Endothelial cell of umbilical vein (primary cell): ENCODE results near the gene STK24. TPM values are rescaled to one million over a fixed set of nuclear protein-coding genes. Genes with fewer than 3 reads are reported as not detected.

Experiments
- BruUV-seq: library from RNA; stranded (reverse); fragments of 400-500 nt; replicated peaks from 2 replicates; lab custom pipeline; 2021; lab: Mats Ljungman, UMichigan
- CTCF ChIA-PET: fragments of 300-600, 350-600 bp; sonication (Branson Sonifier 250); formaldehyde crosslinking; loops from one replicate; lab custom pipeline; 2021; ENCODE audit warnings: antibody characterized with exemption, inconsistent platforms; lab: Charles Lee
- POLR2A ChIA-PET: fragments of 300-600, 350-600 bp; sonication (Branson Sonifier 250); formaldehyde crosslinking; loops from one replicate; lab custom pipeline; 2021; ENCODE audit warnings: antibody characterized with exemption, inconsistent platforms; lab: Charles Lee
- DNase-seq: peaks from one replicate; pipeline ENCODE4 v3.0.0-alpha.2; 2011; ENCODE audit warnings: low read depth, low spot score
- FAIRE-seq: peaks from 2 replicates; lab custom pipeline; 2011; peaks lifted over from hg19 to GRCh38; lab: Jason Lieb, UNC
- H2AFZ ChIP-seq: 2 replicates; pipeline ENCODE4 v1.6.0; 2012; ENCODE audit warnings: low read depth, low read length, control low read depth, inconsistent platforms
- H3K27ac ChIP-seq: 2 replicates; pipeline ENCODE4 v1.5.1; 2011; ENCODE audit warnings: low read depth, mild to moderate bottlenecking, control low read depth, low read length, moderate library complexity; ENCODE audit not compliant: insufficient read depth
- H3K27me3 ChIP-seq, 2 experiments: 2 replicates each; pipeline versions ENCODE4 v1.6.0 to v1.6.1; 2011; ENCODE audit warnings: low read length in 2 of 2, mixed read lengths in 1 of 2; ENCODE audit not compliant: control insufficient read depth in 2 of 2, insufficient read depth in 2 of 2
- H3K36me3 ChIP-seq, 2 experiments: 2 replicates in 1 of 2; 3 replicates in 1 of 2; pipeline ENCODE4 v1.5.1; 2011; ENCODE audit warnings: low read length in 2 of 2, mild to moderate bottlenecking in 1 of 2, moderate library complexity in 1 of 2; ENCODE audit not compliant: control insufficient read depth in 2 of 2, insufficient read depth in 2 of 2; ENCODE audit errors: extremely low read depth in 1 of 2
- H3K4me1 ChIP-seq: 3 replicates; pipeline ENCODE4 v1.5.1; 2011; ENCODE audit warnings: mild to moderate bottlenecking, low read length; ENCODE audit not compliant: control insufficient read depth, insufficient read depth; ENCODE audit errors: extremely low read depth
- H3K4me2 ChIP-seq: 2 replicates; pipeline ENCODE4 v1.6.1; 2011; ENCODE audit warnings: low read length, control low read depth, mixed read lengths; ENCODE audit not compliant: insufficient read depth
- H3K4me3 ChIP-seq, 3 experiments: fragments of 200-600 bp in 1 of 3; sonication (generic), shearing (Covaris generic) in 1 of 3; replicated peaks in 1 of 3; 2 replicates each; pipeline ENCODE4 v1.5.1; 2011 to 2016; ENCODE audit warnings: control low read depth in 3 of 3, low read length in 3 of 3, mild to moderate bottlenecking in 2 of 3, inconsistent platforms in 1 of 3, low read depth in 1 of 3, moderate library complexity in 1 of 3; ENCODE audit not compliant: insufficient read depth in 1 of 3
- H3K79me2 ChIP-seq: 2 replicates; pipeline ENCODE4 v1.6.0; 2012; ENCODE audit warnings: low read length, inconsistent platforms; ENCODE audit not compliant: control insufficient read depth, insufficient read depth
- H3K9ac ChIP-seq: replicated peaks from 2 replicates; pipeline ENCODE3; 2011; ENCODE audit warnings: low read length, control low read depth; ENCODE audit not compliant: insufficient read depth; ENCODE audit errors: extremely low read depth
- H3K9me1 ChIP-seq: replicated peaks from 3 replicates; pipeline ENCODE4 v1.6.0; 2011; ENCODE audit warnings: mild to moderate bottlenecking, low read length; ENCODE audit not compliant: control insufficient read depth, insufficient read depth; ENCODE audit errors: extremely low read depth
- H3K9me3 ChIP-seq: replicated peaks from 2 replicates; pipeline ENCODE4 v1.5.1; 2012; ENCODE audit warnings: low read length, inconsistent platforms; ENCODE audit not compliant: control insufficient read depth, insufficient read depth
- H4K20me1 ChIP-seq: replicated peaks from 2 replicates; pipeline ENCODE3; 2011; ENCODE audit warnings: mild to moderate bottlenecking, low read length; ENCODE audit not compliant: control insufficient read depth, insufficient read depth; ENCODE audit errors: extremely low read depth
- CTCF ChIP-seq, 2 donors: IDR thresholded peaks; 1 replicate in 1 of 2; 2 replicates in 1 of 2; pipeline ENCODE4 v1.5.1; 2011; ENCODE audit warnings: low read length in 2 of 2, mild to moderate bottlenecking in 2 of 2, moderate library complexity in 2 of 2, control low read depth in 1 of 2, inconsistent platforms in 1 of 2, low read depth in 1 of 2; ENCODE audit not compliant: insufficient read depth in 1 of 2; ENCODE audit errors: extremely low read depth in 1 of 2
- EZH2 ChIP-seq: IDR thresholded peaks from 2 replicates; pipeline ENCODE4 v1.6.1; 2012; ENCODE audit warnings: borderline replicate concordance, low read depth, mild to moderate bottlenecking, moderate library complexity, low read length, inconsistent platforms; ENCODE audit not compliant: severe bottlenecking
- FOS ChIP-seq: IDR thresholded peaks from 2 replicates; pipeline ENCODE4 v1.6.1; 2011; ENCODE audit warnings: mild to moderate bottlenecking, low read length, moderate library complexity, borderline replicate concordance; ENCODE audit not compliant: insufficient read depth
- GATA2 ChIP-seq: IDR thresholded peaks from 2 replicates; pipeline ENCODE4 v1.7.0; 2011; ENCODE audit warnings: low read depth, mild to moderate bottlenecking, moderate library complexity, mixed read lengths, low read length; ENCODE audit not compliant: insufficient read length, insufficient read depth
- JUN ChIP-seq: IDR thresholded peaks from 2 replicates; pipeline ENCODE4 v1.6.1; 2011; ENCODE audit warnings: borderline replicate concordance, low read depth; ENCODE audit not compliant: insufficient read length, insufficient read depth
- MYC ChIP-seq: IDR thresholded peaks from one replicate; pipeline ENCODE4 v1.6.1; 2011; ENCODE audit warnings: mild to moderate bottlenecking, low read depth, low read length
- dilution Hi-C: fragments of 300-500 bp; cut with MboI; formaldehyde crosslinking; loops from one replicate; pipeline ENCODE4 v1.15.0; 2019; ENCODE audit warnings: low sequenced_read_pairs; ENCODE audit not compliant: extremely low pct_ligation_motif_present
- intact Hi-C: fragments of 100-400 bp; cut with micrococcal nuclease; formaldehyde crosslinking; loops from one replicate; pipeline ENCODE4 v1.10.0; 2022
- polyA plus RNA-seq, 4 experiments: library from polyadenylated mRNA; depleted of rRNA in 3 of 4; stranded (reverse) in 3 of 4; unstranded in 1 of 4; fragments of >200 nt; gene quantifications; 2 replicates each; pipeline versions ENCODE4 v1.2.1 to v1.2.3, GENCODE V29; 2011 to 2012; ENCODE audit warnings: missing spikeins in 1 of 4
- total RNA-seq: library from RNA; stranded (reverse); gene quantifications from 2 replicates; pipeline ENCODE4 v1.2.3, GENCODE V29; 2021

Gene STK24
- total and polyA plus RNA-seq, 2 donors (not counting 3 experiments of a cell fraction or from before 2014, with no cell fraction given): 43.3 to 100 TPM

- no peaks in the 10 kb centered on the region for H3K9me1 ChIP-seq
- H3K79me2 ChIP-seq: no peaks in the 10 kb centered on the region
- no peak overlapping the region for H2AFZ ChIP-seq
- no peaks in the 10 kb centered on the region for H3K4me1 ChIP-seq
- BruUV-seq: no TSS peak
- no peak overlapping the region for H3K4me2 ChIP-seq
- DNase-seq (no peak), FAIRE-seq (no peak)
- intact Hi-C loops (no loop called here), dilution Hi-C loops (no loop called here)
- TF ChIP-seq CTCF (IDR thresholded peaks at IDR 0.05; ENCODE audit: extremely low read depth in 1 of 2, insufficient read depth in 1 of 2, low read depth in 1 of 2, low read length in 2 of 2) (no peak), FOS (no peak), EZH2 (no peak), MYC (no peak), GATA2 (no peak), JUN (no peak)
- H3K36me3 ChIP-seq: peaks cover 0 to 5% of the 10 kb centered on the region in 2 experiments
- H3K27ac ChIP-seq: no peak overlapping the region
- ChIA-PET POLR2A (no interaction called here), CTCF (interaction anchor here (1.8 kb wide), 1 partner anchor 230 kb away, joined by 7 read pairs; no protein-coding TSS in a partner anchor)
- no peaks in the 10 kb centered on the region for H3K9me3 ChIP-seq
- H4K20me1 ChIP-seq: no peaks in the 10 kb centered on the region
- H3K9ac ChIP-seq: no peak overlapping the region
- H3K4me3 ChIP-seq: no peak overlapping the region
- no peaks in the 10 kb centered on the region for H3K27me3 ChIP-seq
Measured at GRCh38 chr13:98423417-98423816, 153.5 kb downstream of the STK24 start.
